AG09309 (cell line): ENCODE measurements around the gene STXBP5L.
"Not testable (repeated sequence)": the region's sequence is repeated elsewhere in the genome, so short reads cannot be mapped to it uniquely, and the experiment has no call there.

ENCODE experiments used
- DNase-seq: peaks from one replicate; pipeline ENCODE4 v3.0.0-alpha.2; 2010; ENCODE audit warnings: low read depth
- H3K4me3 ChIP-seq: 2 replicates; pipeline ENCODE4 v1.5.1; 2011; ENCODE audit warnings: mild to moderate bottlenecking, low read depth, low read length, moderate library complexity; ENCODE audit not compliant: control insufficient read depth
- TF ChIP-seq, protein P1 (sequence below): IDR thresholded peaks from 2 replicates; pipeline ENCODE4 v1.5.1; 2011; ENCODE audit warnings: mild to moderate bottlenecking, low read depth, low read length, inconsistent platforms; ENCODE audit not compliant: insufficient read depth, control insufficient read depth; ENCODE audit errors: missing control alignments

STXBP5L gene

DNA sequence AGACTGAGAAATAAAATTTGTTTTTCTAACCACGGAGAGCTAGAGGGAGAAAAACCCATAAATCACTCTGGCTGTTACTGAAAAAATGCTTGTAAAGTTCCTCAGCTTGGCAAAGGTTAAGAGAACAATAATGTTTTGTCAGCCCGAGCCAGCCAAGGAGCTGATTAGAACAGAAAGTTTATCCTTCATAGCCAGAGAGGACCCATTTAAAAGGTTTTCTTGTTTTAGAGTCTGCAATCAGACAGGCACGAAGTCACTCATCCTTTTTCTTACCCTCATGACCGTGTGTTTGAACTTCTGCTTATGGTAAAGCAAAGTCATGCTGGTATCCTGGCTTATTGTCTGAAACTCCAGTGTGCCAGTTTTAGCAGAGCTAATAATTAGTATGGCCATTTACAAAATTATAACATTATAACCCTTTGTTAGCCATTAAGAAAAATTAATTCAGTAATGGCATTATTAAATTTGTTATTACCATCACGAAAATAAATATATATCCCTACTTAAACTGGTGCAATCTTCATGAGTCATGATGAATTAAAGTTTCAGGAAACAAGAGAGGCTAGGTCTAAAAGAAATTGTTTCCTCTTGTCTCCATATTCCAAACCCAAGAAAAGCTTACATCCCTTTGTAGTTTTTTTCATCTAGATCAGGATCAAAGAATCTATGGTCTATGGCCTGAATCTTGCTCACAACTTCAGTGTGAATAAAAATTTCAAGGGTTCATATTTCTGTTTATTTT, 13.5 kb upstream of the STXBP5L start:
- H3K4me3 ChIP-seq: no peak overlapping the region
- DNase-seq: peak; percentile 38
- TF ChIP-seq, protein P1, sequence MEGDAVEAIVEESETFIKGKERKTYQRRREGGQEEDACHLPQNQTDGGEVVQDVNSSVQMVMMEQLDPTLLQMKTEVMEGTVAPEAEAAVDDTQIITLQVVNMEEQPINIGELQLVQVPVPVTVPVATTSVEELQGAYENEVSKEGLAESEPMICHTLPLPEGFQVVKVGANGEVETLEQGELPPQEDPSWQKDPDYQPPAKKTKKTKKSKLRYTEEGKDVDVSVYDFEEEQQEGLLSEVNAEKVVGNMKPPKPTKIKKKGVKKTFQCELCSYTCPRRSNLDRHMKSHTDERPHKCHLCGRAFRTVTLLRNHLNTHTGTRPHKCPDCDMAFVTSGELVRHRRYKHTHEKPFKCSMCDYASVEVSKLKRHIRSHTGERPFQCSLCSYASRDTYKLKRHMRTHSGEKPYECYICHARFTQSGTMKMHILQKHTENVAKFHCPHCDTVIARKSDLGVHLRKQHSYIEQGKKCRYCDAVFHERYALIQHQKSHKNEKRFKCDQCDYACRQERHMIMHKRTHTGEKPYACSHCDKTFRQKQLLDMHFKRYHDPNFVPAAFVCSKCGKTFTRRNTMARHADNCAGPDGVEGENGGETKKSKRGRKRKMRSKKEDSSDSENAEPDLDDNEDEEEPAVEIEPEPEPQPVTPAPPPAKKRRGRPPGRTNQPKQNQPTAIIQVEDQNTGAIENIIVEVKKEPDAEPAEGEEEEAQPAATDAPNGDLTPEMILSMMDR: no peak

DNA sequence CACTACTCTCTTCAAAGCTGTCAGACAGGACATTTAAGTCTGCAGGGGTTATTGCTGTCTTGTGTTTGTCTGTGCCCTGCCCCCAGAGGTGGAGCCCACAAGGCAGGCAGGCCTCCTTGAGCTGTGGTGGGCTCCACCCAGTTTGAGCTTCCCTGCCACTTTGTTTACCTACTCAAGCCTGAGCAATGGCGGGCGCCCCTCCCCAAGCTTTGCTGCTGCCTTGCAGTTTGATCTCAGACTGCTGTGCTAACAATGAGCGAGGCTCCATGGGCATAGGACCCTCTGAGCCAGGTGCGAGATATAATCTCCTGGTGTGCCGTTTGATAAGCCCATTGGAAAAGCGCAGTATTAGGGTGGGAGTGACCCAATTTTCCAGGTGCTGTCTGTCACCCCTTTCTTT, 6.3 kb upstream of the STXBP5L start:
- DNase-seq, H3K4me3 ChIP-seq: not testable (repeated sequence)

DNA sequence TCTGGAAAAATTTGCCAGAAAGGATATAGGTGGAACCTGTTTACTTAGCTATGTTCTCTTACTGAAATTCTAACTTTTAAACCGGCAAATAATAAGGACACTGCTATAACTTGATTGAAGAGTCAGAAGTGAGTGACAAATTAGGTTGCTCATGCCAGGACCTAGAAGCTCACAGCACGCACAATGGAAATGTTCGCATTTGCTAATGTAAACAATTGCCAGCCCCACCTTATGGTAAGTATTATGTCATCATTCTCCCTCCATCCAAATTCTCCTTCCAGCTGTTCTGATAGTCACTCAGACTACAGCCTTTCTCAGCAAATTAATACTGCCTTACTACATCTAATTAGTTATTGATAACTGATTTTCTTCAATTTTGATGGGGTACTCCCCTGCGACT, 4.8 kb upstream of the STXBP5L start:
- H3K4me3 ChIP-seq: no peak overlapping the region
- no peak for DNase-seq
- TF ChIP-seq, protein P1: no peak

DNA sequence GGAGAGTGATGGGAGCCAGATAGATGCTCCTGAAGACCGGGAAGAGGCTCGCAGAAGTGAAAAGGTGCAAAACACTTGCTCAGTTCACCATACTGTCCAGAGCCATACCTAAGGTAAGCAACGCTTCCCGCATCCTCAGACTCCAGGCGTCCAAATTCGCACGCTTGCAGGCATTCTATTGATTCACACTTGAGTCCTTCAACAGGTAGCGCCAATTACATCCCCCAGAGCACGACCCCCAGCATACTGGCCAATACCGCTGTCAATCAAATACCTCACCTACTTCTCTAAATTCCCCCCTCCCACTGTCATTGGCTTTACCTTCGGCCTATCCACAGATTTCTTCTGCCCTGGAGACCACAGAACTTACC, 361 bp upstream of the STXBP5L start:
- DNase-seq: no peak
- H3K4me3 ChIP-seq: no peak overlapping the region
- TF ChIP-seq, protein P1: no peak

DNA sequence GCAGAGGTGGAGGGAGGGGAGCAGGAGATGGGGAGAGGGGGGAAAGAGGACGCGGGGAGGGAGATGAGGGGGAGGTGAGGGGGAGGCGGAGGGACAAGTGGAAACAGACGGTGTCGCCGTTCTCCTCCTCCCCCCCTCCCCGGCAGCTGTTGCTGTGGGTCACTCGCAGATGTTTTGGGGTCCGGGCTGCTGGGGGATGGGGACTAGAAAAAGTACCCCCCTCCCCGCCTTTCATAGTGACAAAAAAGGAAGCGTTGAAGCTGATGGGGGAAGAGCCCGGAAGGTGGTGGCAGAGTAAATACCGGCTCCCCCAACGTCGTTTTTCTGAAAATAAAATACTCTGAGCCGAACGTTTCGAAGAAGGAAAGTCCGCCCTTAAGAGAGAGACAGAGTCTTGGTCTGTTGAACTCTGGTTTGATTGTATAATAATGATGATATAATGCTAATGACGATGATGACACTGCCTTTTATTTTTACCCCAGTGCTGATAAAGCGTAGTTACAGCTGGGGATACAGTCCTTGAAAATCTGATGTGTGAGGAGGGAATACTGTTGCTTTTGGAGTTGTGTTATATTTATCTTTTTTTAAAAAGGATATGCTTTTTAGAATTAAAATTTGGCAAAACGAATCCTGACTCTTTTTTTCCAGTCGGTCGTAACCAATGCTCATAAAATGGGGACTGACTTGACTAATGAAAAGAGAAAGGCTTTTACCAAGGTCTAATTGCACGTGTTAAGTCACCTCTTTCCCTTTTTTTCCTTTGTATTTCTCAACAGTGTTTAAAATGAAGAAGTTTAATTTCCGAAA, 993 bp downstream of the STXBP5L start:
- TF ChIP-seq, protein P1: no peak
- no peak for DNase-seq
- H3K4me3 ChIP-seq: peak overlapping the region; percentile 17

DNA sequence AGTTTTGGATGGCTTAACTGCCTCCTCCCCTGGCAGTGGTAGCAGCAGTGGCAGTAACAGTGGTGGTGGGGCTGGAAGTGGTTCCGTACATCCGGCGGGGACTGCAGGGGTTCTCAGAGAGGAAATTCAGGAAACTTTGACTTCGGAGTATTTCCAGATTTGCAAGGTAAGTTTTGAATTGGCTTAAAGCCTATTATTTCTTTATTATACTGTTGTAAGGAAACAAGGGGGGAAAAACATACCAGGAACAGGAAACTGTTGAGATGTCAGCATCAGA, 1.5 kb downstream of the STXBP5L start:
- no peak for DNase-seq
- TF ChIP-seq, protein P1: no peak
- H3K4me3 ChIP-seq: no peak overlapping the region

DNA sequence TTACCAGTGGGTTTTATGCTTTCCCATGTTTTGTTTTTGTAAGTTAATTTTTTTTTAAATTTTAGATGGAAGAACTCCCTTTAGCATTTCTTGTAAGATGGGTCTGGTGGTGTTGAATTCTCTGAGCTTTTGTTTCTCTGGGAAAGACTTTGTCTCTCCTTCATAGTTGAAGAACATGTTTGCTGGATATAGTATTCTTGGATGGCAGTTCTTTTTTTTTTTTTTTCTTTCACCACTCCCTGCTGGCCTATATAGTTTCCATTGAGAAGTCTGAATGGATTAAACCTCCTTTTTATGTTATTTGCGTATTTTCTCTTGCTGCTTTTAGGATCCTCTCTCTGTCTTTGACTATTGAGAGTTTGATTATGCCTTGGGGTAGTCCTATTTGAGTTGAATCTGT, 18.1 kb downstream of the STXBP5L start:
- DNase-seq: no peak
- TF ChIP-seq, protein P1: no peak
- H3K4me3 ChIP-seq: no peak overlapping the region
